Skin epidermis (tissue), 12 donors: ENCODE data around the gene APH1A.
"Not testable (repeated sequence)": the region's sequence is repeated elsewhere in the genome, so short reads cannot be mapped to it uniquely, and the experiment has no call there.

ENCODE experiments used
- H3K27ac ChIP-seq, 21 experiments: fragments of 200-600 bp; sonication (generic) in 11 of 21; one replicate each; pipeline ENCODE4 v1.5.0; 2020; ENCODE audit warnings: mild to moderate bottlenecking in 3 of 21, inconsistent platforms in 2 of 21, moderate library complexity in 2 of 21
- H3K4me3 ChIP-seq, 7 experiments: fragments of 200-600 bp; sonication (generic) in 2 of 7; one replicate each; pipeline ENCODE4 v1.5.0; 2020; ENCODE audit warnings: inconsistent platforms in 2 of 7, mild to moderate bottlenecking in 2 of 7, moderate library complexity in 1 of 7

The APH1A gene

DNA sequence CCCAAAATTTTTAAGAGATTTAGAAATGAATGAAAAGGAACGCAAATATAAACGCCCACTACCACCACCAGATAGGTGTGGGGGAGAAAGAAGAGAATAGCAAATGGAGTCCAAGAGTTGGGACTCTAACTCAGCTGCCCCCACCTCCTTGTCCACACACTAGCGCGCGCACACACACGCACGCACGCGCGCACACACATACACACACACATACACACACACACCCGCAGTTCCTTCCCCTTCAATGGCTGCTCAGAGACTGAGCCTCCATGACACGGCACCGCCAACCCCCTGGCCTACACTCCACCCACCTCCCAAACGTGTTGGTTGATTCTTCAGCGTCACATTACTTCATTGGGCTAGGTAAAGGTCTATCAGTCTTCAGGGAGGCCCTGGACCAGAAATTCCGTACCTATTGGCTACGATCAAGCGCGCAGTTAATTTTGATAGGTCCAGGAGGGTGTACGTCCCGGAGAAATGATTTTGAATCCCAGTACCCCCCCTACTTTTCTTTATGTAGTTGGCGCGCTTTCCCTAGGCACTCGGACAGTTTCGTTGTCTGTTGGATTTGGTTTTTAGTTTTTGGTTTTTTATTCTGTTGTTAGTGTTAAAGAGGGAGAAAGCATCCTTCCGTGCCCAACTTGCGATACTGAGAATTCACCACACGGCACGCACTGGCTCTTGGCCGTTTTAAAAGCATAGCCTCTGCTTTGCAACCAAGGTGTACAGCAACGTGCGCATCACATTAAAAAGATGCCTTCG is 32.8 kb downstream of the APH1A start, which contains the start of gene ANP32E:
ANP32E (minus strand) TSS at position 261 of the 762 bp plus-strand sequence. CDS start 326 bp downstream, outside the sequence.
- H3K27ac ChIP-seq: peak within 1 kb of the TSS; percentile 46 to 98 (median 94)
- peak within 1 kb of the TSS; percentile 67 to 98 (median 81) for H3K4me3 ChIP-seq

DNA sequence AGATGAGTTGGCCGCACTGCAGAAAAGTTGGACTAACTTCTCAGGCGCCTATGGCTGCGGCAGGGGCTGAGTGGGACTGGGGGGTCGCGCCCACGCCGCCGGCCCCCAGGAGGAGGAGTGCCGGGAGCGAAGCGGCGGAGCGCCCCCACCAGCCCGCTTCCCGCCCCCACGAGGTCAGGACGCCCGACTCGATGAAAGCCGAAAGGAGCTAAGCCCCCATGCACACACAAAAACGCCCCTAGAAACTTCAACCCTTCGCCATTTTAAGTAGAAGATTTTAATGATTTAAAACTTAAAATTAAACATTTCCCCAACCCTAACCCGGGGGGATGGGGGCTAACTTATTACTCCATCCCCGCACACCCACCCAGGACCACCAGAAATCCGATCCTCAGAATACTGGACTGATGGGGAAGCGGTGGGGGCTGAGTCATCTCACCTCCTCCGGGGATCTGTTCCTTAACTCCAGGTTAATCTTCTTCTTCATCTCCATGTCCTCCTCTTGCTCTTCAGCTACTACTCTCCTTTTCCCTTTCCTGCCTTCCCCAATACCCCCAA is 33.4 kb downstream of the APH1A start:
- Histone ChIP-seq H3K4me3 (peak overlapping the region; percentile 67 to 98 (median 81)), H3K27ac (peak overlapping the region; percentile 46 to 98 (median 94))

GRCh38 chr1:150234566-150235293 is 34.1 kb downstream of the APH1A start:
- H3K4me3 ChIP-seq: peak overlapping the region; percentile 67 to 98 (median 81)

GRCh38 chr1:150234309-150234565 is 34.6 kb downstream of the APH1A start:
- Histone ChIP-seq H3K4me3 (peak overlapping the region; percentile 67 to 98 (median 81)), H3K27ac (peak overlapping the region in 20 of 21 experiments; percentile 83 to 98 (median 94))

More at GRCh38 chr1:150234566-150235293, 34.1 kb downstream of the APH1A start:
- H3K27ac ChIP-seq: peak overlapping the region; percentile 46 to 98 (median 94)

- H3K4me3 ChIP-seq: peak overlapping the region; percentile 67 to 98 (median 81)
- peak overlapping the region in 20 of 21 experiments; percentile 83 to 98 (median 94) for H3K27ac ChIP-seq
Observed at GRCh38 chr1:150233359-150234308, 35.2 kb downstream of the APH1A start.

- not testable (repeated sequence) for H3K4me3 ChIP-seq
- peak overlapping the region in 7 of 21 experiments; percentile 90 to 98 (median 95) for H3K27ac ChIP-seq
Observed at GRCh38 chr1:150232921-150233320, 35.9 kb downstream of the APH1A start.

- not testable (repeated sequence) for H3K27ac ChIP-seq, H3K4me3 ChIP-seq
Observed at GRCh38 chr1:150228246-150228645, 40.6 kb downstream of the APH1A start.

DNA sequence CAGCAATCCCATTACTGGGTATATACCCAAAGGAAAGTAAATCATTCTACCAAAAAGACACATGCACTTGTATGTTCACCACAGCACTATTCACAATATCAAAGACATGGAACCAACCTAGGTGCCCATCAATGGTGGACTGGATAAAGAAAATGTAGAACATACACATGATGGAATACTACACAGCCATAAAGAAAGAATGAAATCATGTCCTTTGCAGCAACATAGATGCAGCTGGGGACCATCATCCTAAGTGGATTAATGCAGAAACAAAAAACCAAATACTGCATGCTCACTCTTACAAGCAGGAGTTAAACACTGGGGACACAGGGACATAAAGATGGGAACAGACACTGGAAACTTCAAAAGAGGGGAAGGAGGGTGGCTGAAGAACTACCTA is 41.6 kb downstream of the APH1A start:
- H3K4me3 ChIP-seq: no peak overlapping the region

DNA sequence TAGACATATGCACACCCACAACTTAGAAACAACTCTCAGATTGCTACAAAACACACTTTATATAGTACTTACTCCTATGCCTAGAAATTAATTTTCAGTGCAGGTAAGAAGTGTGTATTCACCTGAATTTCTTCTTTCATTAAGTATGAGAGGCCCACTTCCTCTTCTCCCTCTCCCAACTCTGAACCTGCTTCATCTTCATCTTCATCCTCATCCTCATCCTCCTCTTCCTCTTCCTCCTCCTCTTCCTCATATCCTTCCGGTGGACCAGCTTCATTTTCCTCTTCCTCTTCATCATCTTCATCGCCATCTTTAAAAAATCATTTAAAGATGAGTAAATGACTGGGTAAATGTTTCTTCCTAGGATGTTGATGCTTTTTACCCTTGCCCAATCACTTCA is 42.3 kb downstream of the APH1A start:
- no peak overlapping the region for H3K4me3 ChIP-seq
- no peak overlapping the region for H3K27ac ChIP-seq

More for the DNA sequence above, 41.6 kb downstream of the APH1A start:
- H3K27ac ChIP-seq: no peak overlapping the region

GRCh38 chr1:150225546-150225945 is 43.3 kb downstream of the APH1A start:
- H3K4me3 ChIP-seq: no peak overlapping the region
- no peak overlapping the region for H3K27ac ChIP-seq

- Histone ChIP-seq H3K27ac (no peak overlapping the region), H3K4me3 (no peak overlapping the region)
Observed at GRCh38 chr1:150224983-150225382, 43.8 kb downstream of the APH1A start.

DNA sequence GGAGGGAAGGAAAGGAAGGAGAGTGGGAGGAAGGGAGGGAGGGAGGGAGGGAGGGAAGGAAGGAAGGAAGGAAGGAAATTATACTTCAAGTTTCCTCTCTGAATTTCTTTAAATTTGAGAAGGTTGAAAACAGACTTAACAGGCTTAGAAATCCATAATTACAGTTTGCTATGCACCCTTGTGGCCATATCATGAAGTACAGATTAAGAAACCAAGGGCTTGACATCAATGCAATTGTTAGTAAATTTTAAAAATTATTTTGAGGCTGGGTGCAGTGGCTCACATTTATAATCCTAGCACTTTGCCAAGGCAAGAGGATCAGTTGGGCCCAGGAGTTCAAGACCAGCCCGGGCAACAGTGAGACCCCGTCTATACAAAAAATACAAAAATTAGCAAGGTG is 47.3 kb downstream of the APH1A start:
- H3K4me3 ChIP-seq: no peak overlapping the region
- H3K27ac ChIP-seq: no peak overlapping the region

GRCh38 chr1:150215855-150216254 is 53.0 kb downstream of the APH1A start:
- H3K4me3 ChIP-seq, H3K27ac ChIP-seq: not testable (repeated sequence)
